Transverse colon (tissue), 4 donors: ENCODE measurements around the gene HBEGF.

Experiments used
- EP300 ChIP-seq: sonication (generic); formaldehyde crosslinking; IDR thresholded peaks from one replicate; pipeline ENCODE4 v1.6.1; 2017; ENCODE audit warnings: antibody characterized with exemption, low read depth
- POLR2A ChIP-seq: fragments of 450-650 bp; IDR thresholded peaks from one replicate; pipeline ENCODE4 v1.6.1; 2016; ENCODE audit warnings: antibody characterized with exemption, mild to moderate bottlenecking, moderate library complexity
- POLR2AphosphoS5 ChIP-seq, 3 donors: sonication (generic); formaldehyde crosslinking; IDR thresholded peaks; one replicate each; pipeline ENCODE4 v1.6.1; 2016; ENCODE audit warnings: antibody characterized with exemption in 3 of 3
- TF ChIP-seq, protein P1 (sequence below), 5 experiments: fragments of 200-600 bp in 3 of 5; fragments of 450-650 bp in 2 of 5; sonication (generic) in 3 of 5; IDR thresholded peaks; 1 replicate in 2 of 5; 2 replicates in 3 of 5; pipeline ENCODE4 v1.5.1; 2016 to 2017; ENCODE audit warnings: antibody characterized with exemption in 5 of 5, inconsistent platforms in 3 of 5, mild to moderate bottlenecking in 2 of 5, moderate library complexity in 1 of 5

DNA sequence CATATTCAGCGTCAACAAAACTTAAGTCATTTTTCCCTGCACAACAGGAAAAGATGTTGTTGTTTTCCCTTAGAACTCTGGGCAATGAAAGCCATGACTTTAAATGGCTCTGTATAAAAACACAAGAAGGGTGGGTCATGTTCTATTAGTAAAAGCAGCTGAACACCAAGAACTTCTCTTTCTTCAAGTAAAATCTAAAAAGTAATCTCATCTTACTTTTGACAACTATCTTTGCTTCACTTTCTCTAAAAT is 52.6 kb downstream of the HBEGF start:
- TF ChIP-seq, protein P1, sequence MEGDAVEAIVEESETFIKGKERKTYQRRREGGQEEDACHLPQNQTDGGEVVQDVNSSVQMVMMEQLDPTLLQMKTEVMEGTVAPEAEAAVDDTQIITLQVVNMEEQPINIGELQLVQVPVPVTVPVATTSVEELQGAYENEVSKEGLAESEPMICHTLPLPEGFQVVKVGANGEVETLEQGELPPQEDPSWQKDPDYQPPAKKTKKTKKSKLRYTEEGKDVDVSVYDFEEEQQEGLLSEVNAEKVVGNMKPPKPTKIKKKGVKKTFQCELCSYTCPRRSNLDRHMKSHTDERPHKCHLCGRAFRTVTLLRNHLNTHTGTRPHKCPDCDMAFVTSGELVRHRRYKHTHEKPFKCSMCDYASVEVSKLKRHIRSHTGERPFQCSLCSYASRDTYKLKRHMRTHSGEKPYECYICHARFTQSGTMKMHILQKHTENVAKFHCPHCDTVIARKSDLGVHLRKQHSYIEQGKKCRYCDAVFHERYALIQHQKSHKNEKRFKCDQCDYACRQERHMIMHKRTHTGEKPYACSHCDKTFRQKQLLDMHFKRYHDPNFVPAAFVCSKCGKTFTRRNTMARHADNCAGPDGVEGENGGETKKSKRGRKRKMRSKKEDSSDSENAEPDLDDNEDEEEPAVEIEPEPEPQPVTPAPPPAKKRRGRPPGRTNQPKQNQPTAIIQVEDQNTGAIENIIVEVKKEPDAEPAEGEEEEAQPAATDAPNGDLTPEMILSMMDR (IDR thresholded peaks at IDR 0.05), result no peak
- TF ChIP-seq POLR2A (no peak), EP300 (no peak), POLR2AphosphoS5 (IDR thresholded peaks at IDR 0.05) (no peak)
